H9 (cell line): ENCODE results near the gene CEP170B. TPM values are rescaled to one million over a fixed set of nuclear protein-coding genes. Genes with fewer than 3 reads are reported as not detected.
"Not testable (repeated sequence)": the region's sequence is repeated elsewhere in the genome, so short reads cannot be mapped to it uniquely, and the experiment has no call there.

Experiments
- DNase-seq: peaks from one replicate; pipeline ENCODE4 v3.0.0-alpha.2; 2017
- H2AFZ ChIP-seq: one replicate; pipeline ENCODE4 v1.6.1; 2013; ENCODE audit warnings: mild to moderate bottlenecking, low read length, control low read depth, moderate library complexity
- H2AK5ac ChIP-seq: 2 replicates; pipeline ENCODE4 v1.6.1; 2013; ENCODE audit warnings: low read length, control low read depth, mixed read lengths; ENCODE audit not compliant: insufficient read length
- H2BK120ac ChIP-seq: one replicate; pipeline ENCODE4 v1.6.1; 2013; ENCODE audit warnings: low read depth, mild to moderate bottlenecking, low read length, control low read depth, inconsistent platforms; ENCODE audit not compliant: poor library complexity, severe bottlenecking
- H2BK12ac ChIP-seq: 2 replicates; pipeline ENCODE4 v1.6.1; 2013; ENCODE audit warnings: low read length, control low read depth, mixed read lengths, low read depth; ENCODE audit not compliant: insufficient read length
- H2BK15ac ChIP-seq: 2 replicates; pipeline ENCODE4 v1.6.1; 2013; ENCODE audit warnings: low read depth, low read length, control low read depth
- H2BK20ac ChIP-seq: one replicate; pipeline ENCODE4 v1.6.1; 2013; ENCODE audit warnings: low read depth, mild to moderate bottlenecking, low read length, control low read depth, inconsistent platforms; ENCODE audit not compliant: poor library complexity, severe bottlenecking
- H2BK5ac ChIP-seq: 2 replicates; pipeline ENCODE4 v1.6.1; 2013; ENCODE audit warnings: low read length, control low read depth, mixed read lengths; ENCODE audit not compliant: insufficient read length
- H3K14ac ChIP-seq: 2 replicates; pipeline ENCODE4 v1.6.1; 2013; ENCODE audit warnings: low read length, control low read depth; ENCODE audit not compliant: insufficient read depth
- H3K18ac ChIP-seq: 2 replicates; pipeline ENCODE4 v1.6.1; 2013; ENCODE audit warnings: low read depth, mild to moderate bottlenecking, mixed read lengths, low read length, control low read depth; ENCODE audit not compliant: insufficient read length
- H3K23ac ChIP-seq: 2 replicates; pipeline ENCODE4 v1.6.1; 2013; ENCODE audit warnings: low read length, control low read depth, mixed read lengths, low read depth; ENCODE audit not compliant: insufficient read length
- H3K23me2 ChIP-seq: 2 replicates; pipeline ENCODE4 v1.6.1; 2013; ENCODE audit warnings: low read depth, mild to moderate bottlenecking, mixed read lengths, low read length, control low read depth; ENCODE audit not compliant: insufficient read length, poor library complexity, severe bottlenecking
- H3K27ac ChIP-seq: 2 replicates; pipeline ENCODE4 v1.5.1; 2013; ENCODE audit warnings: low read length, control low read depth, mixed read lengths, low read depth; ENCODE audit not compliant: insufficient read length
- H3K27me3 ChIP-seq: 2 replicates; pipeline ENCODE4 v1.6.1; 2013; ENCODE audit warnings: low read length, control low read depth, inconsistent platforms; ENCODE audit not compliant: insufficient read depth
- H3K4ac ChIP-seq: 2 replicates; pipeline ENCODE4 v1.6.1; 2013; ENCODE audit warnings: low read depth, mild to moderate bottlenecking, control low read depth, inconsistent platforms, low read length, moderate library complexity
- H3K4me1 ChIP-seq: 2 replicates; pipeline ENCODE4 v1.6.1; 2013; ENCODE audit warnings: low read length, control low read depth, inconsistent platforms; ENCODE audit not compliant: insufficient read depth
- H3K4me2 ChIP-seq: 2 replicates; pipeline ENCODE4 v1.6.1; 2013; ENCODE audit warnings: low read length, control low read depth, mixed read lengths; ENCODE audit not compliant: insufficient read length, insufficient read depth
- H3K56ac ChIP-seq: 2 replicates; pipeline ENCODE4 v1.6.1; 2013; ENCODE audit warnings: low read depth, mild to moderate bottlenecking, mixed read lengths, low read length, control low read depth; ENCODE audit not compliant: insufficient read length
- H3K79me1 ChIP-seq: 2 replicates; pipeline ENCODE4 v1.6.1; 2013; ENCODE audit warnings: low read depth, mild to moderate bottlenecking, moderate library complexity, low read length, control low read depth, inconsistent platforms; ENCODE audit not compliant: insufficient read depth, poor library complexity, severe bottlenecking
- H3K79me2 ChIP-seq: 2 replicates; pipeline ENCODE4 v1.6.1; 2013; ENCODE audit warnings: low read length, control low read depth, inconsistent platforms; ENCODE audit not compliant: insufficient read depth
- H3K9ac ChIP-seq: 2 replicates; pipeline ENCODE4 v1.6.1; 2013; ENCODE audit warnings: low read length, control low read depth, mixed read lengths; ENCODE audit not compliant: insufficient read length; ENCODE audit errors: extremely low read depth
- H3K9me3 ChIP-seq: one replicate; pipeline ENCODE4 v1.6.1; 2013; ENCODE audit warnings: low read depth, low read length, inconsistent platforms; ENCODE audit not compliant: control insufficient read depth
- H3T11ph ChIP-seq: one replicate; pipeline ENCODE4 v1.6.1; 2013; ENCODE audit warnings: mild to moderate bottlenecking, low read length, control low read depth, inconsistent platforms
- H4K20me1 ChIP-seq: one replicate; pipeline ENCODE4 v1.6.1; 2013; ENCODE audit not compliant: control insufficient read depth, insufficient read length, insufficient read depth
- H4K5ac ChIP-seq: 2 replicates; pipeline ENCODE4 v1.6.1; 2013; ENCODE audit warnings: low read depth, mild to moderate bottlenecking, mixed read lengths, low read length, control low read depth; ENCODE audit not compliant: insufficient read length
- H4K8ac ChIP-seq: replicated peaks from 2 replicates; pipeline ENCODE4 v1.6.1; 2013; ENCODE audit warnings: low read length, control low read depth, mixed read lengths, low read depth; ENCODE audit not compliant: insufficient read length
- H4K91ac ChIP-seq: 2 replicates; pipeline ENCODE4 v1.6.1; 2013; ENCODE audit warnings: low read depth, mild to moderate bottlenecking, moderate library complexity, mixed read lengths, low read length, control low read depth; ENCODE audit not compliant: insufficient read length
- H3K27ac Mint-ChIP-seq, 3 experiments: 2 replicates in 2 of 3; 3 replicates in 1 of 3; pipeline ENCODE4 v1.8.0; 2020 to 2021; ENCODE audit warnings: mixed read lengths in 3 of 3, mild to moderate bottlenecking in 1 of 3, moderate library complexity in 1 of 3
- H3K27me3 Mint-ChIP-seq: 2 replicates; pipeline ENCODE4 v1.8.0; 2021; ENCODE audit warnings: low read depth, mild to moderate bottlenecking, moderate library complexity, mixed read lengths
- H3K36me3 Mint-ChIP-seq, 3 experiments: 2 replicates in 2 of 3; 3 replicates in 1 of 3; pipeline ENCODE4 v1.8.0; 2020 to 2021; ENCODE audit warnings: low read depth in 3 of 3, mixed read lengths in 3 of 3; ENCODE audit not compliant: insufficient read depth in 1 of 3
- H3K4me1 Mint-ChIP-seq, 2 experiments: 2 replicates each; pipeline ENCODE4 v1.8.0; 2020; ENCODE audit warnings: mixed read lengths in 2 of 2
- H3K4me3 Mint-ChIP-seq, 2 experiments: 2 replicates in 1 of 2; 3 replicates in 1 of 2; pipeline ENCODE4 v1.8.0; 2020 to 2021; ENCODE audit warnings: mild to moderate bottlenecking in 2 of 2, mixed read lengths in 2 of 2, moderate library complexity in 1 of 2
- H3K9me3 Mint-ChIP-seq, 2 experiments: 2 replicates in 1 of 2; 3 replicates in 1 of 2; pipeline ENCODE4 v1.8.0; 2020; ENCODE audit warnings: mild to moderate bottlenecking in 2 of 2, mixed read lengths in 2 of 2, moderate library complexity in 1 of 2
- whole genome bisulfite sequencing: extraction: QIAGEN DNeasy Blood & Tissue Kit; methylation state at CpG from one replicate; pipeline ENCODE4 v1.1.7; 2013; ENCODE audit warnings: missing lambda C conversion rate, low lambda C conversion rate, mixed read lengths; ENCODE audit not compliant: insufficient read length; ENCODE audit errors: extremely low coverage; 5-methylcytosine and 5-hydroxymethylcytosine counted together
- total RNA-seq: library from RNA; stranded (reverse); gene quantifications from 2 replicates; pipeline ENCODE4 v1.2.1, GENCODE V29; 2021
- TF ChIP-seq, protein P1 (sequence below): fragments of 200-600 bp; sonication (generic); conservative IDR thresholded peaks from 3 replicates; pipeline ENCODE4 v1.8.0; 2021; ENCODE audit warnings: antibody characterized with exemption, mild to moderate bottlenecking

CEP170B gene
- total RNA-seq, 1 experiment from 2014 or later: 28.8 TPM

DNA sequence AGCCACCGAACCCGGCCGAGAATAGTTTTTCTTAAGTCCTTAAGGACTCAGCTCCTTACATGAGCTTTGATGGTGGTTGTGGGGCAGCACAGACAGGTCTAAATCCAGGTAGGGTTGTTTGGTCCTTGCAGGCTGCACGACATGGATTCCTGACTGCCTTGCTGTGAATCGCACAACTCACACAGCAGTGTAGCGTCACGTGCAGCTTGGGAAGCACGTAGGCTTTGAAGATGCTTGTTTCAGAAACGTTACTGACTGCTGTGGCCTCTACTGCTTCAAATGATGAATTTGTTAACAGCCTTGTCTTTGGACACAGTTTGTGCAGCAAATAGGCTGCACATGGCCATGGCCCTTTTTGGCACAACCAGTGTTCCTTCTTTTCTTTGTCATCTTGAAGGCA, 34.3 kb upstream of the CEP170B start:
- no CpG with 5 or more reads among the region's 9 CpGs for WGBS
- Histone ChIP-seq H3K9ac (no peak overlapping the region), H4K20me1 (no peaks in the 10 kb centered on the region), H3K23ac (no peak overlapping the region), H3K4ac (no peak overlapping the region), H4K5ac (no peak overlapping the region), H2AFZ (no peak overlapping the region), H3K27me3 (peaks cover 3% of the 10 kb centered on the region; the same call in 1 of the 2 replicates), H3T11ph (no peak overlapping the region), H2BK5ac (no peak overlapping the region), H4K91ac (no peak overlapping the region), H3K56ac (no peak overlapping the region), H2BK12ac (no peak overlapping the region), H3K18ac (no peak overlapping the region), H2BK15ac (no peak overlapping the region), H4K8ac (no peak overlapping the region), H2BK20ac (no peak overlapping the region), H3K4me2 (no peak overlapping the region), H3K27ac (no peak overlapping the region), H3K79me2 (no peaks in the 10 kb centered on the region), H2AK5ac (no peak overlapping the region), H3K14ac (no peak overlapping the region), H3K79me1 (no peaks in the 10 kb centered on the region), H2BK120ac (no peak overlapping the region), H3K4me1 (no peaks in the 10 kb centered on the region), H3K9me3 (no peaks in the 10 kb centered on the region), H3K23me2 (peaks cover 12% of the 10 kb centered on the region)
- H3K36me3 Mint-ChIP-seq: no peaks in the 10 kb centered on the region; a peak in 2 of 7 replicates
- peaks cover 0 to 4% of the 10 kb centered on the region in 2 experiments; a peak in 1 of 5 replicates for H3K9me3 Mint-ChIP-seq
- no peak for DNase-seq
- H3K4me3 Mint-ChIP-seq: no peak overlapping the region
- peaks cover 4 to 10% of the 10 kb centered on the region in 2 experiments; a peak in 3 of 4 replicates for H3K4me1 Mint-ChIP-seq
- H3K27ac Mint-ChIP-seq: no peak overlapping the region
- peaks cover 18% of the 10 kb centered on the region for H3K27me3 Mint-ChIP-seq
- TF ChIP-seq, protein P1, sequence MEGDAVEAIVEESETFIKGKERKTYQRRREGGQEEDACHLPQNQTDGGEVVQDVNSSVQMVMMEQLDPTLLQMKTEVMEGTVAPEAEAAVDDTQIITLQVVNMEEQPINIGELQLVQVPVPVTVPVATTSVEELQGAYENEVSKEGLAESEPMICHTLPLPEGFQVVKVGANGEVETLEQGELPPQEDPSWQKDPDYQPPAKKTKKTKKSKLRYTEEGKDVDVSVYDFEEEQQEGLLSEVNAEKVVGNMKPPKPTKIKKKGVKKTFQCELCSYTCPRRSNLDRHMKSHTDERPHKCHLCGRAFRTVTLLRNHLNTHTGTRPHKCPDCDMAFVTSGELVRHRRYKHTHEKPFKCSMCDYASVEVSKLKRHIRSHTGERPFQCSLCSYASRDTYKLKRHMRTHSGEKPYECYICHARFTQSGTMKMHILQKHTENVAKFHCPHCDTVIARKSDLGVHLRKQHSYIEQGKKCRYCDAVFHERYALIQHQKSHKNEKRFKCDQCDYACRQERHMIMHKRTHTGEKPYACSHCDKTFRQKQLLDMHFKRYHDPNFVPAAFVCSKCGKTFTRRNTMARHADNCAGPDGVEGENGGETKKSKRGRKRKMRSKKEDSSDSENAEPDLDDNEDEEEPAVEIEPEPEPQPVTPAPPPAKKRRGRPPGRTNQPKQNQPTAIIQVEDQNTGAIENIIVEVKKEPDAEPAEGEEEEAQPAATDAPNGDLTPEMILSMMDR: no peak

- H4K20me1 ChIP-seq, H3K23ac ChIP-seq, H2AK5ac ChIP-seq, H3K4ac ChIP-seq, H3K27me3 ChIP-seq, H3T11ph ChIP-seq, H3K18ac ChIP-seq, H3K27ac Mint-ChIP-seq, H3K4me3 Mint-ChIP-seq, H3K9me3 Mint-ChIP-seq, H3K79me1 ChIP-seq, H4K8ac ChIP-seq, H3K9ac ChIP-seq, H3K4me1 Mint-ChIP-seq, H3K36me3 Mint-ChIP-seq, H2BK5ac ChIP-seq, H3K14ac ChIP-seq, H2BK20ac ChIP-seq, H4K5ac ChIP-seq, H4K91ac ChIP-seq, H3K56ac ChIP-seq, H2BK15ac ChIP-seq, H2BK120ac ChIP-seq, DNase-seq, H3K79me2 ChIP-seq, H3K4me1 ChIP-seq, H2AFZ ChIP-seq, H3K4me2 ChIP-seq, H3K9me3 ChIP-seq, H3K23me2 ChIP-seq, H3K27ac ChIP-seq, H2BK12ac ChIP-seq: not testable (repeated sequence)
- H3K27me3 Mint-ChIP-seq: peaks cover 46% of the 10 kb centered on the region
- WGBS: no CpG with 5 or more reads among the region's 41 CpGs
These were observed 28.7 kb upstream of the CEP170B start for GRCh38 chr14:104836171-104836935.
